Right atrium auricular region (tissue), 2 donors: ENCODE measurements around the gene STARD3. TPM values are rescaled to one million over a fixed set of nuclear protein-coding genes. Genes with fewer than 3 reads are reported as not detected.

ENCODE experiments used
- DNase-seq: peaks from one replicate; pipeline ENCODE4 v3.0.0-alpha.2; 2019; ENCODE audit warnings: low spot score
- H3K27ac ChIP-seq, 2 donors: fragments of 200-600 bp; sonication (generic); 1 replicate in 1 of 2; 2 replicates in 1 of 2; pipeline ENCODE4 v1.5.1; 2016 to 2019
- H3K27me3 ChIP-seq, 2 donors: fragments of 200-600 bp; sonication (generic); one replicate each; pipeline versions ENCODE4 v1.5.1 to v1.6.0; 2017 to 2019
- H3K36me3 ChIP-seq: fragments of 200-600 bp; sonication (generic); one replicate; pipeline ENCODE4 v1.5.1; 2016
- H3K4me1 ChIP-seq, 2 donors: fragments of 200-600 bp; sonication (generic); one replicate each; pipeline versions ENCODE4 v1.5.1 to v1.6.0; 2017 to 2019
- H3K4me3 ChIP-seq, 2 donors: fragments of 200-600 bp; sonication (generic); 1 replicate in 1 of 2; 2 replicates in 1 of 2; pipeline ENCODE4 v1.5.1; 2017 to 2019; ENCODE audit warnings: mild to moderate bottlenecking in 1 of 2, moderate library complexity in 1 of 2
- H3K9me3 ChIP-seq, 2 donors: fragments of 200-600 bp; sonication (generic); one replicate each; pipeline ENCODE4 v1.5.1; 2019
- total RNA-seq, 2 donors: library from RNA; depleted of rRNA; stranded (reverse); fragments of >200 nt; gene quantifications; one replicate each; pipeline ENCODE4 v1.1.0, GENCODE V29; 2016
- TF ChIP-seq, protein P1 (sequence below), 2 donors: fragments of 200-600 bp; sonication (generic); IDR thresholded peaks; one replicate each; pipeline ENCODE4 v1.5.1; 2019; ENCODE audit warnings: antibody characterized with exemption in 2 of 2

The STARD3 gene
- total RNA-seq, 2 donors from 2014 or later, result 18.5 to 22.2 TPM

DNA sequence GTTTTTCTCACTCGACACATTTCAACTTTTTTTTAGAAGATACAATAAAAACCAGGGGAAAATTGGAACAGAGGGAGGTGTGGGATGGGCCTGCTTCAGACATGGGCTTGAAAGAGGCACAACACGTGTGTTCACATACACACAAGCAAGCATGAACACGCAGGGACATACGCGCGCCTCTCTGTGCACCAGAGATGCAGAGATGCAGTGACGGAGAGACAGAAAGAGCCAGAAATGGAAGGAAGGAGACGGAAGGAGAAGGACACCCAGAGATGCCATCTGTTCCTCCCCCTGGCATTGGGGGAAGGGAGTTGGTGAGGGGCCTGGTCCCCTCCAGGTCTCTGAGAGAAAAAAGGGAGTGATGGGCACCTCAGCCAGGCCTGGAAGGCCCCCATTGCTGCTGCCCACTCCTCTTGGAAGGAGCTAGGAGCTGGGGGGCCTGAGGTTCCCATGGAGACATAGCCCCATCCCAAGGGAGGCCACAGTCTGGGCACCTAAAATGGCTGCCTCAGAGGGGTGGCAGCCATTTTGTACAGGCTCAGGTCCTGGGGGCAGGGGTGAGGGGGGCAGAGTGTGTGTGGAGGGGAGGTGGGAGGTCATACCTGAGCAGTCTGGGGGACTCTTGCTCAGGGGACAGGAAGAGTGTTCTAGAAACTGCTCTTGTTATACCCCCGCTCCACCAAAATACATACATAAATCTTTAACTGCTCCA lies 25.4 kb upstream of the STARD3 start:
- Histone ChIP-seq H3K4me1 (peaks cover 0 to 17% of the 10 kb centered on the region in 2 donors), H3K9me3 (no peaks in the 10 kb centered on the region), H3K27ac (no peak overlapping the region), H3K27me3 (peaks cover 17 to 22% of the 10 kb centered on the region in 2 donors), H3K4me3 (no peak overlapping the region), H3K36me3 (no peaks in the 10 kb centered on the region)
- TF ChIP-seq, protein P1, sequence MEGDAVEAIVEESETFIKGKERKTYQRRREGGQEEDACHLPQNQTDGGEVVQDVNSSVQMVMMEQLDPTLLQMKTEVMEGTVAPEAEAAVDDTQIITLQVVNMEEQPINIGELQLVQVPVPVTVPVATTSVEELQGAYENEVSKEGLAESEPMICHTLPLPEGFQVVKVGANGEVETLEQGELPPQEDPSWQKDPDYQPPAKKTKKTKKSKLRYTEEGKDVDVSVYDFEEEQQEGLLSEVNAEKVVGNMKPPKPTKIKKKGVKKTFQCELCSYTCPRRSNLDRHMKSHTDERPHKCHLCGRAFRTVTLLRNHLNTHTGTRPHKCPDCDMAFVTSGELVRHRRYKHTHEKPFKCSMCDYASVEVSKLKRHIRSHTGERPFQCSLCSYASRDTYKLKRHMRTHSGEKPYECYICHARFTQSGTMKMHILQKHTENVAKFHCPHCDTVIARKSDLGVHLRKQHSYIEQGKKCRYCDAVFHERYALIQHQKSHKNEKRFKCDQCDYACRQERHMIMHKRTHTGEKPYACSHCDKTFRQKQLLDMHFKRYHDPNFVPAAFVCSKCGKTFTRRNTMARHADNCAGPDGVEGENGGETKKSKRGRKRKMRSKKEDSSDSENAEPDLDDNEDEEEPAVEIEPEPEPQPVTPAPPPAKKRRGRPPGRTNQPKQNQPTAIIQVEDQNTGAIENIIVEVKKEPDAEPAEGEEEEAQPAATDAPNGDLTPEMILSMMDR (IDR thresholded peaks at IDR 0.05), result no peak
- no peak for DNase-seq

DNA sequence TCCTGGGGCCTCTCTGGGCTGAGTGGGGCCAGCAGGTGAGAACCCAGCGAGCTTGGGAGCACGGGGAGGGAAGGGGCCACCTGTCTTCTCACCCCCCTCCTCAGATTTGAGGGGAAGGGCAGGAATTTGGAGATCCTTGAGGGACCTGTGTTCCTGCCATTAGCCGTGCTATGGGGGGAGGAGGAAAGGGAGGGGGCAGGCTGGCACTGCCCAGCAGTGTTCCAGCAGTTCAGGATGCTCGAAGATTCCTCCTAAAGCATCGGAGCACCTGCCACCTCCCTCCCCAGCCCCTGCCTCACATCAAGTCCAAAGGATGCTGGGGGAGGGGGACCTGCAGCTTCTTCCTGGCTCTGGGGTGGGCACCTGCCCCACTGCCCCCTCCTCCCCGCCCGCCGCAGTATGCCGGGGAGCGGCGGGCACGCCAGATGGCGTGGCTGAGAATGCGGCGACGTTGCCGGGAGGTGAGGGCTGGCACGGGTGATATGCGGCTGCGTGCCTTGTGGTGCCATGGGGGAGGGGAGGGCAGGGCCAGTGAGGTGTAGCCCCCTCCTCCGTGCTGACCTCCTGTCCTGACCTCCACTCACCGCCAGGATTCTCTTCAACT lies 24.6 kb upstream of the STARD3 start:
- Histone ChIP-seq H3K9me3 (no peaks in the 10 kb centered on the region), H3K36me3 (no peaks in the 10 kb centered on the region), H3K4me1 (peaks cover 0 to 13% of the 10 kb centered on the region in 2 donors), H3K27ac (no peak overlapping the region), H3K27me3 (peaks cover 9 to 14% of the 10 kb centered on the region in 2 donors), H3K4me3 (no peak overlapping the region)
- DNase-seq, result no peak
- TF ChIP-seq, protein P1 (IDR thresholded peaks at IDR 0.05), result no peak

DNA sequence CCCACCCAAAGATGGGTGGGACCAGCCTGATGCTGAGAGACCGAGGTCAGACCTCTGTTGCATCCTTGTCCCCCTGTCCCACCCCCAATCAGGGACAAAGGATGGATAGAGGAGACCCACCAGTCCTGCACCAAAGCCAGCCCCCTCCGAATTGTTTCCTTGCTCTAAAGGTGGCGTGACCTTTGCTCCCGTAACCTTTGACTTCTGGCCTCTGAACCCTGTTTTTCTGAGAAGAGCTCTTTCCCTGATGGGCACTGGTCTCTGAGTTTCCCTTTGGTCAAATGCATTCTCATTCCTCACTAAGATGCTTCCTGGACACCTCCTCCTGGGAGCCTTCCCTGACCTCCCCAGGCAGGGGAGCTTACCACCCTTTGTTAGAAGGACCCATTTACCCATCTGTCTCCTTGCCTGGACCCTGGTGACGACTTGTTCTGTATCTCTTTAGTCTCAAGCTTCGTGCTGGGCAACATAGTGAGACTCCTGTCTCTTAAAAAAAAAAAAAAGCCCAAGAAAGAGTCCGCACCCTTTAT lies 23.9 kb upstream of the STARD3 start:
- DNase-seq, result no peak
- Histone ChIP-seq H3K27me3 (peaks cover 4 to 8% of the 10 kb centered on the region in 2 donors), H3K9me3 (no peaks in the 10 kb centered on the region), H3K4me3 (no peak overlapping the region), H3K4me1 (peaks cover 0 to 10% of the 10 kb centered on the region in 2 donors), H3K27ac (no peak overlapping the region), H3K36me3 (no peaks in the 10 kb centered on the region)
- TF ChIP-seq, protein P1 (IDR thresholded peaks at IDR 0.05), result no peak

DNA sequence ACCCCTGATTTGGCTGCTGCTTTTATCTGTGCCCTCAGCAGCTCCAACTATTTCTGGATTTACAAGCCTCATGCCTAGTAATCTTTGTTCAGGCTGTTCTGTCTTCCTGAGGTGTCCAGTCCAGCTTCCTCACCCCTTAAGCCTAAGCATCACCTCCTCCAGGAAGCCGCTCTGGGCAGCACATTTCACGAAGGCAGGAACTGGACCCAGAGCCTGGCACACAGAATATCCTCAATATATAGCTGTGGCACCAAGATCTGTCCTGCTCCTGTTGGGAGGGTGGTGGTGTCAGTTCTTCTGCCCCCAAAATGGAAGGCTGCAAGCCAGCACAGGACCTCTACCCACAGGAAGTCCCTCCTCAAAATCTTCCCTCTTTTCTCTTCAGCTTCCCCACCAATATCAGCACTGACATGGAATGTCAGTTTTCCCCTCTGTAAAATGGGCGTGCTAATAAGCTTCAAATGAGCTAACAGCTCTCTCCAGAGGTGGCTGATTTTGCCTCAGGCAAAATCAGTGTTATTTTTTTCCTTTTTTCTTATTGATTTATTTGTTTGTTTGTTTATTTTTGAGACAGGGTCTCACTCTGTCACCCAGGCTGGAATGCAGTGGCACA lies 22.3 kb upstream of the STARD3 start:
- no peaks in the 10 kb centered on the region for H3K36me3 ChIP-seq

DNA sequence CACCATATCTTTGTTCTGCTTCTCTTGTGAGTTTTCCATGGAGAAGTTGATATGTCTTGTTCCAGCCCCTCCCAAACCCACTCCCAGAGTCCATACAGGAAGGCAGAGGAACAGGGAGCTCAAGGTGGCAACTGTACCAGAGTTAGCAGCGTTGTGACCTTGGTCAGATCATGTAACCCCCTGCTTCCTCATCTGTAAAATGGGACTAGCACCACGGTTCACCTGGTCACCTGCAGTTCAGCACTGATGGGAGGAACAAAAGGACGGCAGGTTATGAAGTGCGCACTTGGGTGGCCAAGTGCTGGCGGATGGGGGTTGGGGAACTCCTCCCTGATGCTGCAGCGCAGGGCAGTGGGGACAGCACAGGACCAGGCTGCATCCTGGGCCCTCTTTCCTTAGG lies 21.5 kb upstream of the STARD3 start:
- H3K36me3 ChIP-seq, result no peaks in the 10 kb centered on the region
- H3K27ac ChIP-seq, result no peak overlapping the region
- peaks cover 0 to 3% of the 10 kb centered on the region in 2 donors for H3K27me3 ChIP-seq
- H3K4me1 ChIP-seq, result peaks cover 0 to 14% of the 10 kb centered on the region in 2 donors
- H3K9me3 ChIP-seq, result no peaks in the 10 kb centered on the region
- H3K4me3 ChIP-seq, result no peak overlapping the region
- no peak for DNase-seq
- TF ChIP-seq, protein P1 (IDR thresholded peaks at IDR 0.05), result no peak

More for the DNA sequence above, 22.3 kb upstream of the STARD3 start:
- TF ChIP-seq, protein P1 (IDR thresholded peaks at IDR 0.05), result no peak
- Histone ChIP-seq H3K27ac (no peak overlapping the region), H3K9me3 (no peaks in the 10 kb centered on the region), H3K4me1 (peaks cover 0 to 14% of the 10 kb centered on the region in 2 donors), H3K4me3 (no peak overlapping the region), H3K27me3 (peaks cover 0 to 3% of the 10 kb centered on the region in 2 donors)
- DNase-seq, result no peak
